Stimulated activated CD8-positive, alpha-beta memory T cell treated with anti-CD3 and anti-CD28 coated beads, Interleukin-4, amount 100 ng/mL, for 1 hour (primary cell): ENCODE measurements around the gene TMEM147.
"Not testable (repeated sequence)": the region's sequence is repeated elsewhere in the genome, so short reads cannot be mapped to it uniquely, and the experiment has no call there.

Source experiments
- DNase-seq, 2 donors: peaks; one replicate each; pipeline ENCODE4 v3.0.0-alpha.2; 2020; ENCODE audit warnings: low read depth in 2 of 2, low spot score in 1 of 2

TMEM147 gene

GRCh38 chr19:35562336-35562735 is 16.9 kb downstream of the TMEM147 start:
- DNase-seq = no peak

GRCh38 chr19:35562776-35563175 is 17.4 kb downstream of the TMEM147 start:
- DNase-seq = no peak

- DNase-seq = no peak
Observed at GRCh38 chr19:35563207-35563829, 17.9 kb downstream of the TMEM147 start, which contains the start of gene ATP4A. ATP4A (minus strand) TSS chr19:35563658; CDS start chr19:35563629, 29 bp downstream.

- DNase-seq = no peak
Observed at GRCh38 chr19:35565016-35565856, 19.8 kb downstream of the TMEM147 start.

DNA sequence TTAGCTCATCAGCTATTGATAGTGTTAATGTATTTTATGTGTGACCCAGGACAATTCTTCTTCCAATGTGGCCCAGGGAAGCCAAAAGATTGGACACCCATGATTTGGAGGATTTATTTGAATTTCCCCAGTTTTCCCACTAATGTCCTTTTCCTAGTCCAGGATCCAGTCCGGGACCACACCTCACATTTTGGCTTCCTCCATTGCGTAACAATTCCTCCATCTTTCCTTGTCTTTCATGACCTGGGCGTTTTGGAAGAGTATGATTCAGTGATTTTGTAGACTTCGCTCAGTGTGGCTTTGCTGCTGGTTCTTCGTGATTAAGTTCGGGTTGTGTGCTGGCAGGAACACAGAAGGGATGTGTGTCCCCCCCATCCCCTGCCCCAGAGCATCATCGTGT is 21.3 kb downstream of the TMEM147 start:
- no peak for DNase-seq

GRCh38 chr19:35569281-35569781 is 23.9 kb downstream of the TMEM147 start:
- no peak for DNase-seq

- no peak for DNase-seq
Observed at GRCh38 chr19:35571406-35571965, 26.1 kb downstream of the TMEM147 start.

DNA sequence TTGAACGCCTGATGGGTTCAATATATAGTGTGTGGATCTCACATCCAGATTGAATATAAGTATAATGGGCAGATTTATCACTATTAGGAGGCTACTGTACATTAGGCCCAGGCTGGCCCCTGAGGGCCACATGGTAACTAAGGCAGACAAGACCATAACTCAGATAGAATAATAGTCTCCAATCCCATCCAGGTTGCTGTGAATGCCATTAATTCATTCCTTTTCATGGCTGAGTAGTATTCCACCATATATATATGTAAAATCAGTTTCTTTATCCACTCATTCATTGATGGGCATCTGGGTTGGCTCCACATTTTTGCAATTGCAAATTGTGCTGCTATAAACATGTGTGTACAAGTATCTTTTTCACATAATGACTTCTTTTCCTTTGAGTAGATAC is 32.5 kb downstream of the TMEM147 start:
- DNase-seq = no peak

DNA sequence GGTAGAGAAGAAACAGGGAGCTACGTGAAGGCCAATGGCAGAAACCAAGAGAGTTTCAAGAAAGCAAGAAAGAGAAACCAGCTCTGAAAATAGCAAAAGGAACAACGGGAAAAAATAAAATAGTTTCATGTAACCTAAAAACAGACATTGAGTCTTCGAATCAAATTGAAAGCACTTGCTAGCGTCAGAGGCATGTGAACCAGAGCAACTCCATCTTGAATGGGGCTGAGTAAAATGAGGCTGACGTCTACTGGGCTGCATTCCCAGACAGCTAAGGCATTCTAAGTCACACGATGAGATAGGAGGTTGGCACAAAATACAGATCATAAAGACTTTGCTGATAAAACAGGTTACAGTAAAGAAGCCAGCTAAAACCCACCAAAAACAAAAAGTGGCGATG is 33.3 kb downstream of the TMEM147 start:
- no peak for DNase-seq

GRCh38 chr19:35582760-35583159 is 37.3 kb downstream of the TMEM147 start:
- DNase-seq = no peak

- DNase-seq = no peak
Observed at GRCh38 chr19:35585848-35586247, 40.4 kb downstream of the TMEM147 start, which contains the start of gene PMIS2. PMIS2 (plus strand) TSS chr19:35586173; CDS start chr19:35586260, 87 bp downstream.

- DNase-seq = no peak
Observed at GRCh38 chr19:35587321-35587720, 41.9 kb downstream of the TMEM147 start.

GRCh38 chr19:35590875-35591274 is 45.4 kb downstream of the TMEM147 start:
- DNase-seq = no peak

GRCh38 chr19:35592226-35592625 is 46.8 kb downstream of the TMEM147 start:
- no peak for DNase-seq

- not testable (repeated sequence) for DNase-seq
Observed at GRCh38 chr19:35595026-35595425, 49.6 kb downstream of the TMEM147 start.

- DNase-seq = no peak
Observed at GRCh38 chr19:35595928-35596327, 50.5 kb downstream of the TMEM147 start.

- no peak for DNase-seq
Observed at GRCh38 chr19:35596366-35596999, 51.1 kb downstream of the TMEM147 start.
